D341Med (cell line): ENCODE data around the gene GUCY2D.
A peak's percentile ranks its signal among the peaks of the same experiment; 100 is the strongest.
"Not testable (repeated sequence)": the region's sequence is repeated elsewhere in the genome, so short reads cannot be mapped to it uniquely, and the experiment has no call there.

Experiments used
- DNase-seq: peaks from one replicate; pipeline ENCODE4 v3.0.0; 2012; ENCODE audit warnings: low spot score

Gene GUCY2D

GRCh38 chr17:8044819-8045810 lies 42.7 kb downstream of the GUCY2D start:
- DNase-seq, result no peak

DNA sequence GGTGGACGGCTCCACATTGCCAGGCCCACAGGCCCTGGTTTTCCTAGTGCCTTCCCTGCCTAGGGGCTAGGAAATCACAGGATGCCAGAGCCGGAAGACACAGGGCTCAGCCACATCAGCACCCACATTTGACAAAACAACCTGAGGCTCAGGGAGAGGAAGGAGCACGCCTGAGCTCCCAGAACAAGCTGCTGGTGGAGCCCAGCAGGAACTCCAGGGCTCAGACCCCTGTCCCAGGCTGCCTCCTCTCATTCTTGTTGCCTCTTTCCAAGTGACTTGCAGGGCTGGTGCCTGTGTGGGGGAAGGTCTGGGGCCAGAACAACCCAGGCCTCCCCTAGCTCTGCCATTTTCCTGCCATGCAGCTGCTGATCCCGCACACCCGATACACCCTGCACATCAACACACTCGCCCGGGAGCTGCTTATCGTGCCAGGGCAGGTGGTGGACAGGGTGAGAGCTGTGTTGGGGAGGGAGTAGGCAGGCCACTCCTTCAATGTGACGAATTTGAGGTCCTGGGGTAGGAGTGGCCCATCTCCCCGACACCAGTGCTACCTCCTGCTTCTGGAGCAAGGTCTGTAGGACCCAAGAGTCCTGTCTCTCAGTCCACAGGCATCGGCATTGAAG lies 44.0 kb downstream of the GUCY2D start:
- DNase-seq, result no peak

- no peak for DNase-seq
These were observed 44.7 kb downstream of the GUCY2D start for GRCh38 chr17:8046929-8047768.

- no peak for DNase-seq
These were observed 45.3 kb downstream of the GUCY2D start for GRCh38 chr17:8047769-8048110.

DNA sequence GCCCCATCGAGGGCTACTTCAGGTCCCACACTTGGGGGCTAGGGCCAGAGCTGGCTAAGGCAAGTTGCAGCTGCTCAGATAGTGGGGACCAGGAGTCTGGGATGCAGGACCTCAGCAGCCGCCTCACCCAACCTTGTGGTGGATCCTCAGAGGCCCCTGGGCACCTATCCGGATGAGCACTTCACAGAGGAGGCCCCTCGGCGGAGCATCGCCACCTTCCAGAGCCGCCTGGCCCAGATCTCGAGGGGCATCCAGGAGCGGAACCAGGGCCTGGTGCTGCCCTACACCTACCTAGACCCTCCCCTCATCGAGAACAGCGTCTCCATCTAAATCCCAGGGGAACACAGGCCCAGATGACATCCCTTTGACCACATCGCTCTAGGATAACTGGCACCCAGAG lies 45.8 kb downstream of the GUCY2D start:
- no peak for DNase-seq

DNA sequence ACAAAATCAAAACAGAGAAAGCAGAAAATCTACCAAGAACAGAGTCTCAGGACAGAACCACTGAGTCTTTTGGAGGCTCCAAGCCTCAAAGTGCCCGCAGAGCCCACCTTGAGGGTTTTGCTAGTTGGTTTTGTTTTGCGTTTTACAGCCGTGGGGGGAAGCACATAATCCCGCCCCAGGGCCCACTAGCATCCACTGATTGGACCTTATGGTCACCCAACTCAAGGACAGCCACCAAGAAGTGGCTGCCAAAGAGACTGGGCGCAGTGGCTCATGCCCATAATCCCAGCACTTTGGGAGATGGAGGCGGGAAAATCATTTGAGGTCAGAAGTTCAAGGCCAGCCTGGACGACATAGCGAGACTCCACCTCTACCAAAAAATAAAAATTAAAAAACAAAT lies 46.3 kb downstream of the GUCY2D start:
- no peak for DNase-seq

DNA sequence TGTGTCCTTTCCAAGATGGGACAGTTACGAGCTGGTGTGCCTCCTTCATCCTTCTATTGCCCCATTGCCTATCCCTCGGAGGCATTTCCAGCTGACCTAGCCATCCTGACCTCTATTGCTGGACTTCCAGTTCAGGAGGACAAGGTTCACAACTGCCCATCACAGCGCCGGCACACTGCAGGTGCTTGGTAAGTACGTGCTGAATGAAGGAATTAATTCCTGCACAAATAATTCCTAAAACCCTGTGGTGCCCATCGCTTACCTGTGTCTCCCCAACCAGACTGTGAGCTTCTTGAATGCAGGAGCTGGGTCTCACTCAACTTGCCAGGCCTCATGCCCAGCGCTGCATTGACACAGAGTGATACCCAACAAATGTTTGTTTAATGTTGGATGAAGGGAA lies 49.4 kb downstream of the GUCY2D start:
- DNase-seq, result no peak

DNA sequence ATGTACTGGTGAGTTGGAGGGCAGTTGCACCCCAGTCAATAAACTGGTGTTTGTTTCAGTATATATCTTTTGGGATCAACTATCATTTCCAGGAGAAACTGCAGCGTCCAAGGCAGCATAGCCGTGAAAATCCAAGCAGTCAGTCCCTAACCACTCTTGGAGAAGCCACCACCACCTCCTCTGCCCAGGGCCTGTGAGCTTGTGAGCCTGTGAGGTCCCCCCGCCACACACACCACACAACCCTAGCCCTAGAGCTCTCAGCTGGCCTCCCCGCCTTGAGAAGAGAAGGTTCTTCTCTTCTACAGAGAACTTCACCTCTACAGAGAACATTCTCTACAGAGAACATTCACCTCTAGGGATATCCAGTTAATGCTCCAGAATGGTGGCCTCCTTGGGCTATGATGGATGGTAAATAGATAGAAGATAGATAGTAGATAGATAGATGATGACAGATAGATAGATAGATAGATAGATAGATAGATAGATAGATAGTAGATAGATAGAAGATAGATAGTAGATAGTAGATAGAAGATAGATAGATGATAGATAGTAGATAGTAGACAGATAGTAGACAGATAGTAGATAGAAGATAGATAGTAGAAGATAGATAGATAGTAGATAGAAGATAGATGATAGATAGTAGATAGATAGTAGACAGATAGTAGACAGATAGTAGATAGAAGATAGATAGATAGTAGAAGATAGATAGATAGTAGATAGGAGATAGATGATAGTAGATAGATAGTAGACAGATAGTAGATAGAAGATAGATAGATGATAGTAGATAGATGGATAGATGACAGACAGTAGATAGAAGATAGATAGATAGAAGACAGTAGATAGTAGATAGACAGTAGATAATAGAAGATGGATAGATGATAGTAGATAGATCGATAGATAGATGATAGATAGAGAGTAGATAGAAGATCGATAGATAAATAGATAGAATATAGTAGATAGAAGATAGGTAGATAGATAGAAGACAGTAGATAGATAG lies 50.1 kb downstream of the GUCY2D start:
- no peak for DNase-seq

DNA sequence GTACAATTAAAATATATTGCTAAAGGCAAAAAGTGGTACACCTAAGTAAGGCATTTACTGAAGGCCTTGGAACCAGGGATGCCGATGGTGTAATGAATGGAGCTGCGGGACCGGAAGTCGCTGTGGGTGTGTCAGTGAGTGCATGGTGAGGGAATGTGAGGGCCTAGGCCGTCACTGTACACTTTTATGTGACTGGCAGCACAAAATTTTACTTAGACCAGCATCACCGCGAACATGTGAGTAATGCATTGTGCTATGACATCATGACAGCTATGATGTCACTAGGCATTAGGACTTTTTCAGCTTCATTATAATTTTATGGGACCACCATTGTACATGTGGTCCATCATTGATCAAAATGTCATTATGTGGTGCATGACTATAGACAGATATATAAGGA lies 51.2 kb downstream of the GUCY2D start:
- no peak for DNase-seq

DNA sequence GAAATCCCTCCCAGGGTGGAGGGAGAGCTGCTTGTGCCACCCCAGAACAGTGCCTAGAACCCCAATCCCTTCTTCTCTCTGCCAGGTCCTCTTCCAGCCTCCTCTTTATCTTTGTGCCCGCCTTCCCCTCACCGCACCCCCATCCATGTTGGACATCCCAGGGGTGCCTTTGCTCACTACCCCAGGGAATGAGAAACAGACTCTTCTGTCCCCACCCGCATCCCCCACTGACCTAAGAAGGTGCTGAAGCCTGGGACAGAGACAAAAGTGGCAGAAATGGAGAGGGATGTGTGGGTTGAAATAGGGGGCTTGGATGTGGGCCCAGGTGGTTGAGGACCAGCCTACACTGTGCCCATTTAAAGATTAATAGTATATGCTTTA lies 53.4 kb downstream of the GUCY2D start:
- no peak for DNase-seq

DNA sequence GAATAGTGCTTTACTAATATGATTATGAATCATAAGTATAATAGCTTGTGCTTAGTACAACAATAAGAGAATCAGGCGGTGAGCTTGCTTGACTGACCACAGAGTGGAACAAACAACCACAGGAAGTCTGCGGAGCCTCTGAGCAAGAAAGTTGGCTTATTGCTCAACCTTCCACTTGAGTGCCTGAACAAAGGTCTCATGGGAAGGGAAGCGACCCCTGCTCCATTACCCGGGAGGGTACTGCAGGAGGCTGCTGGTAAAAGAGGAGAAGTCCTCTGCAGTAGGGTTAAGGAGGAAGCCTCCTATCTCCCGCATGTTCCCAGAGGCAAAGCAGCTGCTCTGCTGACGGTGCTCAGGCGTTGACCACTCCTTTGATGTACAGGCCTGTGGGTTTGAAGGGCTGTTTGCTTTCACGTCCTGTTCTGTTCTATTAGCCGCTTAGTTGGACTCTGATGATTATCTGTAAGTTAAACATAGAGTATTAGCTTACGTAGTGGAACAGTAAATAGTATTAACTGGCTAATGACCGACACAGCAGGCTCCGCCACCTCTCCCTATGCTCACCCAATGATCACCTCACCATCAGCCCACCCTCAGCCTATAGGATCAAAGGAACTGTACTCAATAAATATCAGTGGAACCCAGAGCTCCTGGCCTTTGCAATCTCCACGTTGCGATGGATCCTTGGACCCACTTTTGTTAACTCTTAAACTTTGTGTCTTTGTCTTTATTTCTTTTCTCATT lies 54.0 kb downstream of the GUCY2D start:
- DNase-seq, result no peak

DNA sequence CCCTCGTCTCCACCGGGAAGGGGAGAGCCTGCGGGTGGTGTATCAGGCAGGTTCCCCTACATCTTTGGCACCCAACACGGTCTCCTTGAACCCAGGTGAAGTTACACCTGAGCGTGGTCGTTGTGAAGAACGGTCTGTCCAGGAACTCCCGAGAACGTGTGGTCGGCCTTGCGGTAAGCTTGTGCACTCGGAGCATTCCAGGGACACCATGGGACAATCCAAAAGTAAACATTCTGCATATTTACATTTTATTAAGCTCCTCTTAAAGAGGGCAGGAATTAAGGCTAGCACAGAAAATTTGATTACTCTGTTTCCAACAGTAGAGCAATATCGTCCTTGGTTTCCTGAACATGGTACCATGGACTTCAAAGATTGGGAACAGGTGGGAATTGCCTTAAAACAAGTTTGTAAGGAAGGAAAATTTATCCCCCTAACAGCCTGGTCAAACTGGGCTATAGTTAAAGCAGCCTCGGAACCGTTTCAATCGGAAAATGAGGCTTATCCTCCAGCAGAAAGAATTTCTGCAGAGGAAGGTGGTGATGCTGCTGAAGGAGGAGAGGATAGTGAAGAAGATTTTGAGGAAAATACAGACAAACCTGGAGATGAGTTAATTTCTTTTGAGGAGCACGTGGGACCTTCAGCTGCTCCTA lies 54.7 kb downstream of the GUCY2D start:
- no peak for DNase-seq

- DNase-seq, result peak; percentile 68
These were observed 55.3 kb downstream of the GUCY2D start for GRCh38 chr17:8057691-8058114.

DNA sequence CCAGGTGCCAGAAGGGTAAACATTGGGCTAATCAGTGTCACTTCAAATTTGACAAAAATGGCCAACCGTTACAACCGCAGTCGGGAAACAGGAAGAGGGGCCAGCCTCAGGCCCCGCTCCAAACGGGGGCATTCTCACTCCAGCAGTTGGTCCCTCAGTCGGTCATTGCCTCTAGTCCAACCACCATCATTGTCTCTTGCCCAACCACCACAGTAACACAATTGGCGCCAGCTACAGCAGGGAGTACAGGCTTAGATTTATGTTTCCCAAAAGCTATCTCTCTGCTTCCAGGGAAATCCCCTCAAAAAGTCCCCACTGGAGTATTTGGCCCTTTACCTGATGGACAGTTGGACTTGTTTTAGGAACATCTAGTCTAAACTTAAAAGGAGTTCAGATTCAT lies 56.7 kb downstream of the GUCY2D start:
- DNase-seq, result no peak

DNA sequence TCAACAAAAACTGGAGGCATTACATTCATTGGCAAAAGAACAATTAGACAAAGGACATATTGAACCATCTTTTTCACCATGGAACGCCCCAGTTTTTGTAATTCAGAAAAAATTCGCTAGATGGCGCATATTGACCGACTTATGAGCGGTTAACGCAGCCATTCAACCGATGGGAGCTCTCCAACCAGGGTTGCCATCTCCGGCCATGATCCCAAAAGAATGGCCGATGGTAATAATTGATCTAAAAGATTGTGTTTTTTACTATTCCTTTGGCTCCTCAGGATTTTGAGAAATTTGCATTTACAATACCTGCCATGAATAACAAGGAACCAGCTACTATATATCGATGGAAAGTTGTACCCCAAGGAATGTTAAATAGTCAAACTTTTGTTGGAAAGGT lies 57.9 kb downstream of the GUCY2D start:
- peak; percentile 63 for DNase-seq

GRCh38 chr17:8061851-8062250 lies 59.4 kb downstream of the GUCY2D start:
- not testable (repeated sequence) for DNase-seq

- no peak for DNase-seq
These were observed 60.0 kb downstream of the GUCY2D start for GRCh38 chr17:8062435-8062806.

DNA sequence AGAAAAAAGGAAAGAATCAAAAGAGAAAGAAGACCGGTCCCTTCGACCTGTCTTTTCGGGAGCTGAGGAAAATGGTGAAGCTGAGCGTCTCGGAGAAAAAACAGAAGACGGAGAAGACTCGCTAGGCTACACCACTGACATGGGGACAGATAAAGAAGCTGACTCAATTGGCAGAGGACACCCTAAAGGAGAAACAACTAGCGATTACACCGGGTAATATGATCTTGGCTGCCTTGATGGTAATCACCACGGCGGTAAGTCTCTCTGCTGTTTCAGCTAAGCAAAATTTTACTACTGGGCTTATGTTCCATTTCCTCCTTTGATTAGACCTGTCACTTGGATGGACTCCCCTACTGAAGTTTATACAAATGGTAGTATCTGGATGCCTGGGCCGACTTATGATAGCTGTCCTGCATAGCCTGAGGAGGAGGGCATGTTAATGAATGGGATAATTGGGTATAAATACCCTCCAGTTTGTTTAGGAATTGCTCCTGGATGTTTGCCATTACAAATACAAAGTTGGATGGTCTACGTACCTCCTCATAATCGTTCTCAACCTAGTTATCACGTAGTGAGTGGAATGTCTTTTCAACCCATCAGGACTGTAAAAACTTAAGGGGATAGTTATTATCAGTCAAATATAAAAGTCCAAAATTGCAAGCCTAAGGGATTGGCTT lies 60.5 kb downstream of the GUCY2D start:
- no peak for DNase-seq

GRCh38 chr17:8063761-8064534 lies 61.5 kb downstream of the GUCY2D start:
- no peak for DNase-seq
